Neural cell (in vitro differentiated cells): ENCODE measurements around the gene PHLDB2. TPM values are rescaled to one million over a fixed set of nuclear protein-coding genes. Genes with fewer than 3 reads are reported as not detected.

ENCODE experiments used
- H2AFZ ChIP-seq: fragments of 200-600, 300-800 bp; sonication (generic), shearing (Covaris generic); 2 replicates; pipeline ENCODE4 v1.6.0; 2014; ENCODE audit warnings: low read depth, mild to moderate bottlenecking, antibody characterized with exemption, low read length, moderate library complexity
- H3F3A ChIP-seq: fragments of 200-600 bp; shearing (Covaris generic); 2 replicates; pipeline ENCODE4 v1.6.1; 2016; ENCODE audit warnings: mild to moderate bottlenecking, moderate library complexity, mixed read lengths, antibody characterized with exemption, low read length; ENCODE audit not compliant: insufficient read depth, poor library complexity, severe bottlenecking
- H3K27ac ChIP-seq: fragments of 200-600, 300-800 bp; sonication (generic), shearing (Covaris generic); 2 replicates; pipeline ENCODE4 v1.5.1; 2014; ENCODE audit warnings: mild to moderate bottlenecking, low read length, moderate library complexity
- H3K27me3 ChIP-seq: fragments of 300-800, 200-600 bp; sonication (generic), shearing (Covaris generic); 2 replicates; pipeline ENCODE4 v1.6.0; 2014; ENCODE audit warnings: mild to moderate bottlenecking, low read depth, low read length, moderate library complexity; ENCODE audit not compliant: insufficient read depth
- H3K36me3 ChIP-seq: fragments of 300-800, 200-600 bp; sonication (generic), shearing (Covaris generic); 2 replicates; pipeline ENCODE4 v1.5.1; 2014; ENCODE audit warnings: mild to moderate bottlenecking, antibody characterized with exemption, low read length, moderate library complexity; ENCODE audit not compliant: insufficient read depth
- H3K4me2 ChIP-seq: fragments of 300-800, 200-600 bp; sonication (generic), shearing (Covaris generic); 2 replicates; pipeline ENCODE4 v1.6.0; 2014; ENCODE audit warnings: mild to moderate bottlenecking, low read length
- H3K4me3 ChIP-seq: fragments of 300-800, 200-600 bp; sonication (generic), shearing (Covaris generic); 2 replicates; pipeline ENCODE4 v1.5.1; 2014; ENCODE audit warnings: mild to moderate bottlenecking, low read length, moderate library complexity
- H3K79me2 ChIP-seq: fragments of 200-600 bp; shearing (Covaris generic); replicated peaks from 2 replicates; pipeline ENCODE4 v1.6.0; 2014; ENCODE audit warnings: mild to moderate bottlenecking, low read length, moderate library complexity; ENCODE audit not compliant: insufficient read depth
- H3K9ac ChIP-seq: fragments of 300-800, 200-600 bp; sonication (generic), shearing (Covaris generic); 2 replicates; pipeline ENCODE4 v1.6.1; 2016; ENCODE audit warnings: mild to moderate bottlenecking, low read length, mixed read lengths
- H3K9me2 ChIP-seq: fragments of 200-600 bp; shearing (Covaris generic); 2 replicates; pipeline ENCODE4 v1.6.1; 2016; ENCODE audit warnings: mild to moderate bottlenecking, low read length, mixed read lengths; ENCODE audit not compliant: insufficient read depth
- H3K9me3 ChIP-seq: fragments of 200-600, 300-800 bp; sonication (generic), shearing (Covaris generic); 2 replicates; pipeline ENCODE4 v1.6.1; 2016; ENCODE audit warnings: mild to moderate bottlenecking, mixed run types, low read length, moderate library complexity, mixed read lengths
- H4K20me1 ChIP-seq: fragments of 200-600 bp; shearing (Covaris generic); 2 replicates; pipeline ENCODE4 v1.6.1; 2016; ENCODE audit warnings: mild to moderate bottlenecking, mixed run types; ENCODE audit not compliant: insufficient read depth
- EP300 ChIP-seq: fragments of 450-650 bp; conservative IDR thresholded peaks from 2 replicates; pipeline ENCODE4 v1.6.1; 2014; ENCODE audit warnings: antibody characterized with exemption, mild to moderate bottlenecking, moderate library complexity; ENCODE audit not compliant: poor library complexity, severe bottlenecking
- EZH2 ChIP-seq: fragments of 200-600, 300-800 bp; shearing (Covaris generic), sonication (generic); IDR thresholded peaks from 2 replicates; pipeline ENCODE4 v1.6.1; 2014; ENCODE audit warnings: antibody characterized with exemption, low read length, borderline replicate concordance, mild to moderate bottlenecking; ENCODE audit not compliant: insufficient read depth, poor library complexity, severe bottlenecking
- MXI1 ChIP-seq: fragments of 450-650 bp; conservative IDR thresholded peaks from 2 replicates; pipeline ENCODE4 v1.6.1; 2014; ENCODE audit warnings: antibody characterized with exemption, mild to moderate bottlenecking; ENCODE audit not compliant: poor library complexity, severe bottlenecking
- POLR2AphosphoS5 ChIP-seq: IDR thresholded peaks from 2 replicates; pipeline ENCODE4 v1.6.1; 2012
- RAD21 ChIP-seq: fragments of 450-650 bp; conservative IDR thresholded peaks from 2 replicates; pipeline ENCODE4 v1.6.1; 2014; ENCODE audit warnings: antibody characterized with exemption, mild to moderate bottlenecking, moderate library complexity
- SMC3 ChIP-seq: fragments of 450-650 bp; conservative IDR thresholded peaks from 2 replicates; pipeline ENCODE4 v1.6.1; 2014; ENCODE audit warnings: antibody characterized with exemption, mild to moderate bottlenecking, moderate library complexity; ENCODE audit not compliant: poor library complexity
- TAF1 ChIP-seq: IDR thresholded peaks from 2 replicates; pipeline ENCODE4 v1.6.1; 2012; ENCODE audit warnings: low read depth
- polyA plus RNA-seq: library from polyadenylated mRNA; depleted of rRNA; stranded (reverse); fragments of >200 nt; gene quantifications from 2 replicates; pipeline ENCODE4 v1.2.3, GENCODE V29; 2014
- TF ChIP-seq, protein P1 (sequence below): fragments of 450-650 bp; IDR thresholded peaks from 2 replicates; pipeline ENCODE4 v1.5.1; 2014; ENCODE audit warnings: antibody characterized with exemption, mild to moderate bottlenecking, moderate library complexity; ENCODE audit not compliant: poor library complexity, severe bottlenecking
- TF ChIP-seq, protein P2 (sequence below): IDR thresholded peaks from 2 replicates; pipeline ENCODE4 v1.6.1; 2012; ENCODE audit warnings: borderline replicate concordance

PHLDB2 gene
- polyA plus RNA-seq, 1 donor from 2014 or later, result 1.4 TPM

DNA sequence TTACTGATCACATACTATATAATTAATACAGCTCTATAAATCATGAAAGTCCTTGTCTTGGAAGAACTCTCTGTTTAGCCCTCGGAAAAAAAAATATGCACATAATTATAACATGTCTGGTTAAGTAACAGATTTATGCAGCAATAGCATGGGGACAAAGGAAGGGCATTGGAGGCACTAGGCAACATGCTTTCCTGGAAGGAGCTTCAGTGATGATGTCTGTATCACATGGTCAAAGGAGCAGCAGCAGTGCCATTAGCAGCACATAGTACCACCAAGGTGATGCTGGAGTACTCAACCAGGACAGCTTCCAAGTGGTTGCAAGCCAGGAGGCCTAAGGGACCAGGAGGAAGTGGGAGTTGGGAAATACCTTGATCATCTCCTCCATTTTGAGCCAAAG, 36.3 kb upstream of the PHLDB2 start:
- no peak overlapping the region for H2AFZ ChIP-seq
- H3K9ac ChIP-seq, result no peak overlapping the region
- H3K9me3 ChIP-seq, result no peaks in the 10 kb centered on the region
- TF ChIP-seq RAD21 (no peak), MXI1 (no peak), SMC3 (no peak), EZH2 (no peak), EP300 (no peak), TAF1 (no peak), POLR2AphosphoS5 (no peak)
- TF ChIP-seq, protein P1, sequence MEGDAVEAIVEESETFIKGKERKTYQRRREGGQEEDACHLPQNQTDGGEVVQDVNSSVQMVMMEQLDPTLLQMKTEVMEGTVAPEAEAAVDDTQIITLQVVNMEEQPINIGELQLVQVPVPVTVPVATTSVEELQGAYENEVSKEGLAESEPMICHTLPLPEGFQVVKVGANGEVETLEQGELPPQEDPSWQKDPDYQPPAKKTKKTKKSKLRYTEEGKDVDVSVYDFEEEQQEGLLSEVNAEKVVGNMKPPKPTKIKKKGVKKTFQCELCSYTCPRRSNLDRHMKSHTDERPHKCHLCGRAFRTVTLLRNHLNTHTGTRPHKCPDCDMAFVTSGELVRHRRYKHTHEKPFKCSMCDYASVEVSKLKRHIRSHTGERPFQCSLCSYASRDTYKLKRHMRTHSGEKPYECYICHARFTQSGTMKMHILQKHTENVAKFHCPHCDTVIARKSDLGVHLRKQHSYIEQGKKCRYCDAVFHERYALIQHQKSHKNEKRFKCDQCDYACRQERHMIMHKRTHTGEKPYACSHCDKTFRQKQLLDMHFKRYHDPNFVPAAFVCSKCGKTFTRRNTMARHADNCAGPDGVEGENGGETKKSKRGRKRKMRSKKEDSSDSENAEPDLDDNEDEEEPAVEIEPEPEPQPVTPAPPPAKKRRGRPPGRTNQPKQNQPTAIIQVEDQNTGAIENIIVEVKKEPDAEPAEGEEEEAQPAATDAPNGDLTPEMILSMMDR, result no peak
- TF ChIP-seq, protein P2, sequence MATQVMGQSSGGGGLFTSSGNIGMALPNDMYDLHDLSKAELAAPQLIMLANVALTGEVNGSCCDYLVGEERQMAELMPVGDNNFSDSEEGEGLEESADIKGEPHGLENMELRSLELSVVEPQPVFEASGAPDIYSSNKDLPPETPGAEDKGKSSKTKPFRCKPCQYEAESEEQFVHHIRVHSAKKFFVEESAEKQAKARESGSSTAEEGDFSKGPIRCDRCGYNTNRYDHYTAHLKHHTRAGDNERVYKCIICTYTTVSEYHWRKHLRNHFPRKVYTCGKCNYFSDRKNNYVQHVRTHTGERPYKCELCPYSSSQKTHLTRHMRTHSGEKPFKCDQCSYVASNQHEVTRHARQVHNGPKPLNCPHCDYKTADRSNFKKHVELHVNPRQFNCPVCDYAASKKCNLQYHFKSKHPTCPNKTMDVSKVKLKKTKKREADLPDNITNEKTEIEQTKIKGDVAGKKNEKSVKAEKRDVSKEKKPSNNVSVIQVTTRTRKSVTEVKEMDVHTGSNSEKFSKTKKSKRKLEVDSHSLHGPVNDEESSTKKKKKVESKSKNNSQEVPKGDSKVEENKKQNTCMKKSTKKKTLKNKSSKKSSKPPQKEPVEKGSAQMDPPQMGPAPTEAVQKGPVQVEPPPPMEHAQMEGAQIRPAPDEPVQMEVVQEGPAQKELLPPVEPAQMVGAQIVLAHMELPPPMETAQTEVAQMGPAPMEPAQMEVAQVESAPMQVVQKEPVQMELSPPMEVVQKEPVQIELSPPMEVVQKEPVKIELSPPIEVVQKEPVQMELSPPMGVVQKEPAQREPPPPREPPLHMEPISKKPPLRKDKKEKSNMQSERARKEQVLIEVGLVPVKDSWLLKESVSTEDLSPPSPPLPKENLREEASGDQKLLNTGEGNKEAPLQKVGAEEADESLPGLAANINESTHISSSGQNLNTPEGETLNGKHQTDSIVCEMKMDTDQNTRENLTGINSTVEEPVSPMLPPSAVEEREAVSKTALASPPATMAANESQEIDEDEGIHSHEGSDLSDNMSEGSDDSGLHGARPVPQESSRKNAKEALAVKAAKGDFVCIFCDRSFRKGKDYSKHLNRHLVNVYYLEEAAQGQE, result no peak
- no peak overlapping the region for H3K4me3 ChIP-seq
- H3K4me2 ChIP-seq, result no peak overlapping the region
- H3K9me2 ChIP-seq, result no peaks in the 10 kb centered on the region
- no peak overlapping the region for H3K27ac ChIP-seq
- no peaks in the 10 kb centered on the region for H4K20me1 ChIP-seq
- no peaks in the 10 kb centered on the region for H3K79me2 ChIP-seq
- no peaks in the 10 kb centered on the region for H3K36me3 ChIP-seq
- H3K27me3 ChIP-seq, result no peaks in the 10 kb centered on the region
- no peaks in the 10 kb centered on the region for H3F3A ChIP-seq

DNA sequence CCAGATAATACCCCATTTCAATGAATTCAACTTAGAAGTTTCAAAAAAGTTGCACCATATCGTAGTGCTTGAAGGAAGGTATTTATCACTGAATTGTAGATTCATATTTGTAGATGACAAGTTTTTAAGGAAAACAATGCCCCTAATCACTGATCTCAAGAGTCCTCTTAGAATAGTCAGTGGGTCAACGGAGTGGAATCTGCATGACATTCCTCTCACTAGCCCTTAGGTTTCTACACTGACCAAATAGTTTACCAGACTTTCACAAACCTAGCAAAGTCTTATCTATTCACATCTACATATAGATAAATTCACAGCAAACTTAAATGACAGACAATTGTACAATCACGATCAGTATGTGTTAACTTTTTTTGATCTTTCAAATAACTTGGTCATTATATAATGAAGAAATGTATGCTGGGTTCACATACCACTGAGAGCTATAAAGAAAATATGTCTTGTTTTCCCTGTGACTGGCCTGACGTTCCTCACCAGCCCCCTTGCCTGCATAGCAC, 35.7 kb upstream of the PHLDB2 start:
- Histone ChIP-seq H3K9ac (no peak overlapping the region), H4K20me1 (no peaks in the 10 kb centered on the region), H3K27me3 (no peaks in the 10 kb centered on the region), H3K27ac (no peak overlapping the region), H3K36me3 (no peaks in the 10 kb centered on the region), H3K9me2 (no peaks in the 10 kb centered on the region), H3K4me2 (no peak overlapping the region), H3K9me3 (no peaks in the 10 kb centered on the region), H3F3A (no peaks in the 10 kb centered on the region), H2AFZ (no peak overlapping the region), H3K79me2 (no peaks in the 10 kb centered on the region), H3K4me3 (no peak overlapping the region)
- TF ChIP-seq EP300 (no peak), TAF1 (no peak), POLR2AphosphoS5 (no peak), MXI1 (no peak), RAD21 (no peak), EZH2 (no peak), SMC3 (no peak)
- TF ChIP-seq, protein P2, result no peak
- TF ChIP-seq, protein P1, result no peak
